Measurements from ENCODE around the gene NOX5. TPM values are rescaled to one million over a fixed set of nuclear protein-coding genes. Genes with fewer than 3 reads are reported as not detected.

NOX5 gene
- total and polyA plus RNA-seq, 10 of the 15 experiments (the other 5 are each of a cell fraction or from before 2014, with no cell fraction given): not detected

DNA sequence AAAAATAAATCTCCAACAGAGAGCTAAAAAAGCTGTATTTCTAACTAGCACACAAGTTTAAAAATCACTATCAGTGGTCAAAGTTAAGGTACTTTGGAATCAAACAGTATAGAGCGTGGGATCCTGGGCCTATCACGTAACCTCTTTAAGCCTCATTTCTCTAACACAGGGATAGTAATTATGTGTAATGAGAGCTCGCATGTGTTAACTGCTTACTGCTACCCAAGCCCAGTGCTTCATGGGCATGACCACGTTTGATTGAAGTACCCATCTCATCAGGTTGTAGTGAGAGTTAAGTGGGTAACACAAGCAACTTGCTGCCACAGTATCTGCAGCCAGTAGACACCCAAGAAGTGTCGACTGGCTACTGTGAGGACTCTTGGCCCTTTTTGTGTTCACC lies 28.2 kb upstream of the NOX5 start (continued):
- TF ChIP-seq RB1 (IDR thresholded peaks at IDR 0.05; ENCODE audit: borderline replicate concordance) (no peak), TCF3 (IDR thresholded peaks at IDR 0.05; ENCODE audit: borderline replicate concordance, insufficient read depth, low read depth, low read length) (no peak), NR2C1 (IDR thresholded peaks at IDR 0.05) (no peak)

DNA sequence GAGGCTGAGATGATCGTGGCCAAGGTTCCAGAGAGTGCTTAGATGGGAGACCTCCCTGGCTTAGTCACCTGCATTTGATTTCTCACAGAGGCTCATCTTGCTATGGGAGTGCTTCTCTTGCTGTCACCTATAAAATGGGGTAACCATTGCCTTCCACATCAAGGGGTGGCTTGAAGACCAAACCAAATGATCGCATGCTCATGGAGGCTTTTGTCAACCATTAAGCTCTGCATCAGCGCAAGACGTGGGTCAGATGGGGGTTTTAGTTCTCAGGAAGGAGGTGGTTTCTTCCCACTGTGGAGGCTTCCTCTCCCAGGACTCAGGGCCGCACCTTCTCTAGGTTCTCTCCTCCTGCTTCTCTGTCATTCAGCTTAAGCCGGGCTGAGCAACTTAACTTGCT lies 27.4 kb upstream of the NOX5 start:
- POLR2A ChIA-PET: no interaction called here
- RAD21 ChIA-PET (ENCODE audit: unreplicated experiment): no interaction called here
- Histone ChIP-seq H4K20me1 (ENCODE audit: control insufficient read depth, insufficient read depth) (no peaks in the 10 kb centered on the region), H3K4me3 (no peak overlapping the region), H3K4me1 (ENCODE audit: control insufficient read depth, insufficient read depth, low read length) (no peaks in the 10 kb centered on the region), H3K36me3 (ENCODE audit: control insufficient read depth in 2 of 2, insufficient read depth in 2 of 2, low read length in 1 of 2) (no peaks in the 10 kb centered on the region), H2AFZ (ENCODE audit: control insufficient read depth, low read depth, low read length) (no peak overlapping the region), H3K4me2 (ENCODE audit: control insufficient read depth, insufficient read depth) (no peak overlapping the region), H3K79me2 (ENCODE audit: control insufficient read depth, insufficient read depth, low read length) (no peaks in the 10 kb centered on the region), H3K27me3 (replicated peaks in 1 of 2; ENCODE audit: control insufficient read depth in 2 of 2, insufficient read depth in 2 of 2, low read length in 1 of 2) (peaks cover 0 to 1% of the 10 kb centered on the region in 2 experiments; a peak in 2 of 4 replicates), H3K9ac (ENCODE audit: control insufficient read depth, insufficient read depth, low read length) (no peak overlapping the region), H3K9me3 (replicated peaks; ENCODE audit: control insufficient read depth, insufficient read depth, low read length) (no peaks in the 10 kb centered on the region), H3K27ac (ENCODE audit: control insufficient read depth, insufficient read depth) (no peak overlapping the region)
- no peak for FAIRE-seq
- 20% methylated on average over 6 of the region's 6 CpGs for WGBS (ENCODE audit: insufficient coverage, insufficient replicate concordance, low lambda C conversion rate, missing lambda C conversion rate)
- no peak for ATAC-seq
- DNase-seq (ENCODE audit: low read depth, low spot score): no peak
- in situ Hi-C loops (cut with MboI) (no loop called here), intact Hi-C loops (cut with micrococcal nuclease; ENCODE audit: unreplicated experiment) (no loop called here)
- SMC1A ChIA-PET (ENCODE audit: uncharacterized antibody, unreplicated experiment): no interaction called here
- no TSS peak for BruUV-seq (replicated peaks)
- TF ChIP-seq NRF1 (conservative IDR thresholded peaks at IDR 0.05; ENCODE audit: low read depth, low read length): no peak
- TF ChIP-seq ATF2 (IDR thresholded peaks at IDR 0.05; ENCODE audit: low read length): no peak
- no peak for TF ChIP-seq RELA (IDR thresholded peaks at IDR 0.05; ENCODE audit: borderline replicate concordance, partially characterized antibody)
- no peak for TF ChIP-seq TCF12 (IDR thresholded peaks at IDR 0.05; ENCODE audit: low read depth, low read length)
- TF ChIP-seq CBX5 (IDR thresholded peaks at IDR 0.05; ENCODE audit: low read depth): no peak
- no peak for TF ChIP-seq ZBED1 (IDR thresholded peaks at IDR 0.05; ENCODE audit: borderline replicate concordance)
- no peak for TF ChIP-seq FOS (IDR thresholded peaks at IDR 0.05; ENCODE audit: borderline replicate concordance, extremely low read depth, insufficient read length)
- TF ChIP-seq RCOR1 (conservative IDR thresholded peaks at IDR 0.05; ENCODE audit: low read depth, low read length): no peak
- TF ChIP-seq ZBTB11 (CRISPR knock-in tag; IDR thresholded peaks at IDR 0.05): no peak
- TF ChIP-seq EED (IDR thresholded peaks at IDR 0.05; ENCODE audit: low read depth): no peak
- CTCF ChIA-PET: no interaction called here
